GM20000 (cell line): ENCODE results near the gene CCDC92.

Experiments used
- DNase-seq: peaks from one replicate; pipeline ENCODE4 v3.0.0; 2012; ENCODE audit warnings: low spot score
- CTCF ChIP-seq: IDR thresholded peaks from 2 replicates; pipeline ENCODE4 v1.5.1; 2012; ENCODE audit warnings: mild to moderate bottlenecking, control low read depth; ENCODE audit errors: extremely low read depth, missing control alignments

The CCDC92 gene

GRCh38 chr12:123962513-123962912, 10.1 kb downstream of the CCDC92 start:
- no peak for DNase-seq
- TF ChIP-seq CTCF = no peak

GRCh38 chr12:123961585-123962345, 10.9 kb downstream of the CCDC92 start:
- TF ChIP-seq CTCF = no peak
- DNase-seq = no peak

GRCh38 chr12:123960856-123961255, 11.8 kb downstream of the CCDC92 start:
- TF ChIP-seq CTCF = no peak

GRCh38 chr12:123960029-123960735, 12.4 kb downstream of the CCDC92 start:
- no peak for TF ChIP-seq CTCF
- no peak for DNase-seq

More at GRCh38 chr12:123960856-123961255, 11.8 kb downstream of the CCDC92 start:
- no peak for DNase-seq

- TF ChIP-seq CTCF = no peak
- no peak for DNase-seq
Measured at GRCh38 chr12:123958876-123959275, 13.8 kb downstream of the CCDC92 start.

GRCh38 chr12:123958462-123958861, 14.2 kb downstream of the CCDC92 start:
- DNase-seq = no peak
- TF ChIP-seq CTCF = no peak

- no peak for TF ChIP-seq CTCF
- DNase-seq = no peak
Measured at GRCh38 chr12:123957196-123957595, 15.4 kb downstream of the CCDC92 start.
